GM21619 (cell line): Measurements from ENCODE around the gene WASL.
A peak's percentile ranks its signal among the peaks of the same experiment; 100 is the strongest.
"Not testable (repeated sequence)": the region's sequence is repeated elsewhere in the genome, so short reads cannot be mapped to it uniquely, and the experiment has no call there.

Source experiments
- ATAC-seq: cut with Tn5 transposase; IDR thresholded peaks from one replicate; pipeline ENCODE4 v1.9.1; 2021; ENCODE audit not compliant: unreplicated experiment

WASL gene

DNA sequence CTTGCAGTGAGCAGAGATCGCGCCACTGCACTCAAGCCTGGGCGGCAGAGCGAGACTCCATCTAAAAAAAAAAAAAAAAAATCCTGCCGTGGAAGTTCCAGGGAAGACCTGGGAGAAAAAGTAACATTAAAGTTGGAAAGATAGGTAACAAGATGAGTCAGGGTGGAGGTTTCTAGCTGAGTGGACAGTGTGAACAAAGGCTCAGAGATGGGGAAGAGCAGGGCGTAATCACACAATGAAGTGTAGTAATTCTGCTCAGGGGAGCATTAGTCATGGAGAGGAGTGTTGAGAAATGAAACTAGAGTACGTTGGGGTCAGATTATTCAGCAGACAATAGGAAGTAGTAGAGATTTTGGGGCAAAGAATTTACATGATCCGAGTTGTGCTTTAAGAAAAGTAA lies 21.6 kb upstream of the WASL start:
- ATAC-seq: peak; percentile 96

DNA sequence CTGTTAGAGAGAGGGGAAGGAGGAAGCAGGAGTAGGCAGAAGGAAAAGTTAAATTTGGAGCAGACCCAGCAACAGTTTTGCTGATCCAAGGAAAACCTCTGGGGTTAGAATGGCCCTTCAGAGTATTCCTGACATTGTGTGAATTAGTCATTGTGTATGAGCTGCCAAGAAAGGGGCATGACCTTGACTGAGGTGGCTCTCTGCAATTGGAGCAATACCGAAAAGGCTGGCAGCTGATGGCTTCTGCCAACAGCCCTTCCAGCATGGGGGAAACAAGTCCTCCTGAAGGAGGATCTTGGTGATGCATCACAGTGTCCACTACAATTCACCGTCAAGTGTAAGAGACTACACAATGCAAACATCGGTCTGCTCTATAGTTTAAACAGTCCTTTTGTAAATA lies 20.6 kb upstream of the WASL start:
- no peak for ATAC-seq

DNA sequence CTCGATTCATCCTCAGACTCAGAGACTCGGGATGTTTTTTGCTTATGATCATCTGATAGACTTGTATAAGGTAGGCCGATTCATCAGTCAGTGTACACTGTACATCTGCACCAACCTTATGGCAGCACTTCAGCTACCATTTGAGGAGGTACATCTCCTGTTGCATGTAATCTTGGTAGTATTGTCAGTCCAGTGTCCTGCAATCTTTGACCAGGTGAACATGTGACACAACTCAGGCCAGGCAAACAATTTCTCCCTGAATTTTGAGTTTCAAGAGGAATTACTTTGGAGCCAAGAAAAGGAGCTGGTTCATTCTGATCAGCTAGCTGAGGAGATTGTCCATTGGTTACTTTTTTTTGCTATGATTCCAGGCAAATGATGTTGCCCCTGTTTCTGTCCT lies 19.7 kb upstream of the WASL start:
- no peak for ATAC-seq

DNA sequence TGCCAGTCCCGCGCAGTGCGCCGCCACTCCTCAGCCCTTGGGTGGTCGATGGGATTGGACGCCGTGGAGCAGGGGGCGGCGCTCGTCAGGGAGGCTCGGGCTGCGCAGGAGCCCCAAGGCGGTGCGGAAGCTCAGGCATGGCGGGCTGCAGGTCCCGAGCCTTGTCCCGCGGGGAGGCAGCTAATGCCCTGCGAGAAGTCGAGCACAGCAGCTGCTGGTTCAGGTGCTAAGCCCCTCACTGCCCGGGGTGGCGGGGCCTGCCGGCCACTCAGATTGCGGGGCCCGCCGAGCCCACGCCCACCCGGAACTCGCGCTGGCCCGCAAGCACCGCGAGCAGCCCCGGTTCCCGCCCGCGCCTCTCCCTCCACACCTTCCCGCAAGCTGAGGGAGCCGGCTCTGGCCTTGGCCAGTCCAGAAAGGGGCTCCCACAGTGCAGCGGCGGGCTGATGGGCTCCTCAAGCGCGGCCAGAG lies 14.4 kb upstream of the WASL start:
- no peak for ATAC-seq

DNA sequence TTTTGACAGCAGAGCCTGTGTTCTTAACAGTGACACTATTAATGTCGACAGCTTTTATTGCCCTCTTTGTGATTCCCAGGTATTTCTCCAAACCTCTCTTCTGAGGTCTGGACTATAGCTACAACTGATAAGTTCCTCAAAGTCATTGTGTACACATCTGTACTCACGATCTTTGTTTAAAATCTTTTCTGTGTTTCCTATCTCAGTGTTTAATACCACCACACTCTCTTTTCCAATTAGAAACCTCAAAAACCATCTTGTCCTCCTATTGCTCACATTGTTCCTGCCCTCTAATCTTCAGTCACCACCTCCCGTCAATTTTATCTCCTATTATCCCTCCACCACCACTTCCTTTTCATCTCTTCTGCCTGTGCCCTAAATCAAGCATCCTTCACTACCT lies 12.9 kb upstream of the WASL start:
- no peak for ATAC-seq

DNA sequence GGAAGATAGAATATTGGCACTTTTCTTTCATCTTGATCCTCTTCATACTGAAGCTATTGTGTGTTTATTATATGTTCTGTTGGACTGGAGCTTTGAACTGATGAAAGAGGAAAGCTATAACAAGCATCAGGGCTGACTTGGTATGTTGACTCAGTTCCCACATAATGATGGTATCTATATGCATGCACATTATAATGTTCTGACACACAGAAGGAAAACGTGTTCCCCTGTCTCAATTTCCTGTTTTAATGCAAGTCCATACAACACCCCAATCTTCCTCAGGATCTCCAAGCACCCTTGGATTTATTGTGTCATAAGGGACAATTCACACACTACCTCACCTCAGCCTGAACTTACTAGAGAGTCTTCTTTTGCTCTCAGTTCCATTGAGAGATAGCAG lies 8.3 kb upstream of the WASL start:
- ATAC-seq: no peak

DNA sequence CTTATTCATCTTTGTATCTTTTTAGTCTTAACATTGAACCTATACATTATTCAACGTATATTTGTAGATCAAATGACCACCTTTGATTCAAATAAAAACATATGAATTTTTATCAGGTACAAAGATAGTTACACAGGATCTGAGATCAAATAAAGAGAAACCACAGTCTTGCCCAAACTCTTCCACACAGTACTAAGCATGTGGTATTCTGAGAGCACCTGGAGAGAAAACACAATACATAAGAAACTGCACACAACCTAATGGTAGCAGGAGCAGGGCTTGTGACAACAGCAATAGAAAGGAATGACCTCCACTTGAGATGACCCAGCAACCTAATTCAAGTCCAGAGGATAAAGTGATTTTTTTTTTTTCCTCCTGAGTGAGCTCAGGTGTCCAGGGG lies 6.5 kb upstream of the WASL start:
- ATAC-seq: no peak

DNA sequence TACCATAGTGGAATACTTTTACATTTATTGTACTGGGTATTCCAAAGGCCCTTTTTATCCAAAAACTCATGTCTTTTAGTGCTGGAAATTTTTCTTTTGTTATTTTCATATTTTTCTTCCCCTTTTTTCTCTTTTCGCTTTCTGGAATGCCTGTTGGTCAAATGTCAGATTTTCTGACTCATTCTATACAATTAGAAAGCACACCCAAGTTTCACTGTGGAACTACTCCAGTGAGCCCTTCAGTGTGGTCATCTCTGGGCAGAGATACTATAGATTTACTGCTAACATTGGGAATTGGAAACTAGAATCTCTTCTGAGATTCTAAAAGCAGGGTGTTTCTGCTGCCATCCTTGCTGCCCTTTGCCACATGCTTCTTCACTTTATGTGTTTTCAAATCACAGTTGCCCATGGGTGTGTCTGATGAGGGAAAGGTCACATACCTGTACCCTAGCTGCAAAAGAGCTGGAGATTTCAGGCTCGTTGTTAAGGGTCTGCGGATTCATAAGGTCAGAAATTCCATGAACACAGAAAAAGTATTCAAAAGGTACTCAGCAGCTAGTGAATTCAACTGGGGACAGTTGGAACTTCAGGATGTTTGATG lies 5.6 kb upstream of the WASL start:
- no peak for ATAC-seq

DNA sequence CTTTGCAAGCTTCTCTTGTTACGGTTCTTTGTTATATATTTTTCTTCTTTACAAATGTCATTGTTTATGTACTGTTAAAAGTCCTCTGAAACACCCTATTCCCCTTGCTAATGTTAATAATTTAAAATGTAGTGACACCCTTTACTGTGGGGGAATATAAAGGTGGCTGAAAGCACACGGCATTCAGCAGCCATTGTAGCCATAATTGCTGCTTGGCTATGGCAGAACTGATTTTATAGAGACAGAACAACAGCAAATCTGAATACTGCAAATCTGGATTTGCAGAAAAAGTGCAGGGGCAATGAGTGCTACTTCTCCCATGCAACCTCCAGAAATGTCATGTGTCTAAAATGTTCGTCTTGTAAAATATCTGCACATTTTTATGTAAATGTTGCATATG lies 3.7 kb upstream of the WASL start:
- no peak for ATAC-seq

DNA sequence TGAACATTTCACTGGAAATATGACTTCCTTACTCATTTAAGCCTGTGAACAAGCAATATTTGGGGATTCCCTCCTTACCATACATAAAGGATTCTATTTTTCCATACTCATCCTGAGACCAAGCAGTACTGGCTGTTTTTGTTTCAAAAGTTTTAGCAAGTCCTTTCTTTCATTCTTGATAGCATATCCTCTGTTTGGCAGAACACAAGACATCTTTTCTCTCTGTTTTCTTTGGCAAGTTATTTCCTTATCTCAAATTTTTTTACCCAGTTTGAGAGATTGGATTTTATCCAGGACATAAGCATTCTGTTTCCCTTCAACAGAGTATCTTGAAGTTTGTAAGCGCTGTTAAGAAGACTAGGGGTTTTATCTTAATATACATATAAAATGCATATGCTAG lies 3.0 kb upstream of the WASL start:
- ATAC-seq: no peak

DNA sequence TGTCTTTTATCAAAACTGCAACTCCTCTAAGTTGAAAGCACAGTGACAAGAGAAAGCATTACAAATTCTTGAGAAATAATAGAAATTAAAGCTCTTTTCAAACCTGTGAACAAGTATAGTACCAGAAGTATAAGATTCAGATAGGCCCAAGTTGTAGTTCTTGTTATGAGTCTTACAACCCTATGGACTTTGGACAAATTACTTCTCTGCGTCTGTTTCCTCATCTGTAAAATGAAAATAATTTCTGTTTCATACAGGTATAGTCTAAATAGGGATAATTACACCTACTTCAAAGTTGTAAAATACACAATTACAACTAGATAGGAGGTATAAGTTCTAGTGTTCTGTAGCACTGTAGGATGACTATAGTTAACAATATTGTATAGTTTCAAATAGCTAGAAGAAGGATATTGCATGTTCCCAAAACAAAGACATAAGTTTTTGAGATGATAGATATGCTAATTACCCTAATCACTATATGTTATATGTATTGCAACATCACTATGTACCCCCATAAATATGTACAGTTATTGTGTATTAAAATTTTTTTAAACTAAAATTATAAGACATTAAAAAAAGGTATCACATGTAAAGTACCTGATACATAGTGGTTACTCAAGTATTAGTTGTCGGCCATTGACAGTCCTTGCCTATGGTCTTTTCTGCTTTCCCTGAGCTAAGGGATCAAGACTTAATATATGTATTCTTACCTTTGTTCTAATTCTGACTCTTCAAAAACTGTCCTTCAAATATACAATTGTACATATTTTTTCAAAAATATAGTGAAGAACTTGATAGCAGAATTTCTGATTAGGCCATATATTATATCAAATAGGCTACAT lies 1.8 kb upstream of the WASL start:
- ATAC-seq: no peak

DNA sequence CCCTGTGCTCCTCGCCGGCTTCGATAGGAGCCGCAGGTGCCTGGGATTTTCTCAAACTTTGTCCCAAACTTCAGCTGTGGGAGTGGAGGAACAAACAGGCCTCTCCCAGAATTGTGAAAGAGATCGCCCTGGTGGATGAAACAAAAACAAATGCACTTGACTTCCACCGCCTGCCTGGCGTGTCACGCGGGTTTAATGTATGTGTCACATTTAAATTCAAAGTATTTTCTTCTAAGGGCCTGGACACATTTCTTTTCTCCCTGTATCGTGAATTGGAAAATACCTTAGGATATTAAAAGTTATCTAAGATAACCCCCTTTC lies 694 bp upstream of the WASL start:
- peak; percentile 21 for ATAC-seq

DNA sequence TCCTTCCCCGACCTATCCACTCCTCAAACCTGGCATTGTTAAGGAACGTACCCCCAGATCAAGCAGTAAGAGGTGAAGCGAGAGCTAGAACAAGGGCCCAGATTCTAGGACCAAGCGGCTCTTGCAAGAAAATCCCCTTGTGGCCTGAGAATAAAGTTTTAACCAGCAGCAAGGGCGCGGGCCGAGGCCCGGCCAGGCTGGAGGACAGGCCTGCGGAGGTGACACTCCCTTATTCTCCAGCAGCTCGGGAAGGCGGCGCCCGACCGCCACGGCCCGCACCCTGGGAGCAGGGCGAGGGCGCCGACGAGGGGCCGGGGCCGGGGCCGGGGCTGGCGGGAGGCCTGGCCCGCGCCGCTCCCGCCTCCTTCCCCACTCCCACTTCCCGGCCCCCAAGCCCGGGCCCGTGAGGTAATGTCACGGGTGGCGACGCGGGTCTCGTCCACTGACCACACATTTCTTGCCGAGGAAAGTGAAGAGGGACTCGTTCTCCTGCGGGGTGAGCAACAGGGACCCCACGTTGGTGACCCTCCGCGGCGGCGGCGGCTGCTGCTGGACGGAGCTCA lies 551 bp downstream of the WASL start:
- peak; percentile 14 for ATAC-seq

DNA sequence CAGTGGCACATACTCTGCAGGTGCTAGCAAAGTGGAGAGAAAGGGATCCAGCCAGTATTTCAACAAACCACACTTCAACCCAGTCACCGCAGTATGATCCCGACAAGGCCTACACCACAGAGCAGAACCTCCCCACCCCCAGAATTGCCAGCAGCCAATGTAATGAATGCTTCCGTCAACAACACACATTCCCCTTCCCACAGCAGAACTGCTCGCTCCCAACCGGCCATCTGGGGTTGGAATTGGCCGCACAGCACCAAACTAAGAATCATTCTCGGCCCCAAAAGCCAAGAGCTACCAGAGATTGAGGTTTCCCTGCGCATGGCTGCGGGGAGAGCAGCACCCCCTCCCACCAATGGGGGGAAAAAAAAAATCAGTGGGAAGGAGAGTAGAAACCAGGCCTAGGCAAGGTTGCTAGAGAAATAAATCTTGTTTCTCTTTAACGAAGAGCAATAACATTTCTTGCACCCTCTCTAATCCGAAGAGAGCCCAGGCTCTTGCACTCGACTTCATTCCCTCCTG lies 1.1 kb downstream of the WASL start:
- ATAC-seq: no peak

DNA sequence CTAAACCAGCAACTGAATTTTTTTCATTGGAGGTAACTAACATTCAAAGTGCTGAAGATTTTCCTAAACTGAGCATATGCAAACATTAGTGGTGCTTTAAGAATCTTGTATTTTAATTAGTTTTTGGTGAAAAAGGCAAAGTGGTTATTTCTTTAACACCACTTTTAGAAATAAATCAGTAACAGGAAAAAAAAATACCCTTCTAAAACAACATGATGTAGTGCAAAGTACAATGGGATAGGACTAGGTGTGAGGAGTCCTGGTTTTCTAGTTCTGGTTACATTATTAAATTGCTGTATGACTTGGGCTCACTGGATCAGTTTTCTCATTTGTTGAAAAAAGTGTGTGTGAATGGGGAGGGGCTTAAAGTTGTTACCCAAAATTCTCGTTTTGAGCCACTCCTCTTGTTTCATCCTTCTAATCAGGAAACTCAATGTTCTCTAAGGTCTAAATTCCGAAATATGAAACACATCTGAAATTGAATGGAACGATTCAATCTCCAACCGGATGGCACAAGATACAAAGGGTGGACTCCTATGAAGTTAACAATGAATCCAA lies 1.8 kb downstream of the WASL start:
- no peak for ATAC-seq

DNA sequence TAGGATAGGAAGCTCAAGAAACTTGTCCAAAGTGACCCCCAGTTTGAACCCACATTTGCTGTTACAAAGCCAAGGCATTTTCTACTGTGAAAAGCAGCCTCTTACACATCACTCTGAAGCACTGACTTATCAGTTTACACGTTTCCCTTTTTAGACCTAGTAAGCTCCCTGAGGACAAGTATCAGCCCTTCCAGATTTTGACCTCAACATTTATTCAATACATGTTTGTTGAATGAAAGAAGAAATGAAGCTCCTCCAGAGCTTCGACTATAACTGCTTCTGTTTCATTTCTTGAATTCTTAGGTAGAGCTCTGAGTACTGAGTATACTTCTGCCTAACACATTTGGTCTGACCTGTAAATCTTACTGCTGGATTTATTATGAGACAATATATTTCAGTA lies 2.7 kb downstream of the WASL start:
- ATAC-seq: no peak

DNA sequence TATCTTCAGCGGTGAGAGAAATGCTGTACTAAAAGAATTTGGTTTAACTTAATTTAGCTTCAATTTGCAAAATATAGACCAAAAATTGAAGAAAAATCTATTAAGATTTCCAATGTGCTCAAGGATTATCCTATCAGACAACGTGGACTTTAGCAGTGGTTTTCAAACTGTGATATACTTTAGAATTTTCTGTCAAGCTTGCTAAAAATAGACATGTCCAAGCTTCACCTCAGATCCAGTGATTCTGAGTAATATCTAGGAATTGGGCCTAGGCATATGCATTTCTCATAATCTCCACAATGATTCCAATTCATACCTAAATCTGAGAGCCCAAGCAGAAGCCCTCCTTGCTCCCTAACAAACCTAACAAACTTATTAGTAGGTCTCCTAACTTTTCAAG lies 3.4 kb downstream of the WASL start:
- ATAC-seq: no peak

DNA sequence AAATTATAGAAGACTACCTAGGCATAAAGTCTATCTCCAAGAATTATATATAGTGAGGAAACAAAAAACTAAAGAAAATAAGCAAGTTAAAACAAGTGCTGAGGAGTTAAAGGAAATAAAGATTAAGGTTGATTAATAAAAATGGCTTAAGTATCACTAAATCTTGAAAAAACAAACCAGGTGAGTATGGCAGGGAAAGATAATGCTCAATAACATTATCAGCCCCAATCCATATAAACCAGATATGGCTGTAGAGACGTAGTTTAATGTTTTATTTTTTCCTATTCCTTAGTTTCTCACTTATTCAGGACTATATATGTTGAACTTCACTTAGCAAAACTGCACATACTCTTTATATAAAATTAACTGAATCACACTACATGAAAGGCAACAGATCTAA lies 4.4 kb downstream of the WASL start:
- no peak for ATAC-seq

DNA sequence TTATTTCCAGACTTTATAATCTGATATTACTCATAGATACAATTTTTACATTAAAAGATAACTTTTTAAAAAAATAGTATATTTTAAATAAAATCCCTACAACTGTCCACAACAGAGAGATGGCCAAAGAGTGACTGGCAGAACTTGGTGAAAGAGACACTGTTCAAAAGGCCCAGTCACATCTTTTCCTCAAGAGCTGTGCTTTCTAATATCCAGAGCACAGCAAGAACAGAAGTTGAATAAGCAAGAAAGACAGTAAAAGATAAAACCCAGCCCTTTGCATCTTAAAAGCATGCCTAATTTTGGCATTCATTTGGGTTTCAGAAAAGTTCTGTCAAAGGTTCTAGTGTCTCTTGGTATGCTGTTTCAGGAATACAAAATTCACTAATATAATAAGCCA lies 6.9 kb downstream of the WASL start:
- no peak for ATAC-seq

DNA sequence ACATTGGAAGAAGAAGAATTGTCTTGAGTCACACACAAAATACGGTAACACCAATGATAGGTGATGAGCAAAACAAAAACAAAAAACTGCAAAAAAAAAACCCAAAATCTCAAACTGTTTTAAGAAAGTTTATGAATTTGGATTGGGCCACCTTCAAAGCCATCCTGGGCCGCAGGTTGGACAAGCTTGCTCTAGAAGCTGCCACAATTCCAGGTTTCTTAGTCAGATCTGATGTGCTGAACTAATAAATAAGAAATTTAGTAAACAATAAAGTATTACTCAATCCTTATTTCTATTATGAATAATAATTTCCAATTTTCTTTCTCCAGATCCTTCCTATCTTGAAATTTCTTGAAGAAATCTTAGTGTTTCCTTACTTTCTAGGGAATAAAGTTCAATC lies 10.0 kb downstream of the WASL start:
- no peak for ATAC-seq

DNA sequence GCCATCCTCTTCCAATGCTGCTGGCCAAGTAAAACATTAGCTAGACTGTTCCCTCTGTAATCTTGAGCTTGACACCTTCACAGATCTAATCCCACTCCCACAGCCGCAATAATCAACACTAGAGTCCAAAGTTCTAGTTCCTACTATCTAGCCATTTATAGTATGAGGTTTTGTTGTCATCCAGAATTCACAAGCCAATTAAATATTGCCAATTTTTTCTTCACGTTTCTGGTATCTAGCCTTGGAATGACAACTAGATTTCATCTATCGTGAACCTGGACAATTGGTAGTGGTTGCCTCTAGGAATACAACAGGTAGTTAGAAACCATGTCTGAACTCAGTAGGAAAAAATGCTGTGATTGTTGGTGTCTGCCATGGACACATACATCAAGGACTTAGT lies 10.4 kb downstream of the WASL start:
- no peak for ATAC-seq

DNA sequence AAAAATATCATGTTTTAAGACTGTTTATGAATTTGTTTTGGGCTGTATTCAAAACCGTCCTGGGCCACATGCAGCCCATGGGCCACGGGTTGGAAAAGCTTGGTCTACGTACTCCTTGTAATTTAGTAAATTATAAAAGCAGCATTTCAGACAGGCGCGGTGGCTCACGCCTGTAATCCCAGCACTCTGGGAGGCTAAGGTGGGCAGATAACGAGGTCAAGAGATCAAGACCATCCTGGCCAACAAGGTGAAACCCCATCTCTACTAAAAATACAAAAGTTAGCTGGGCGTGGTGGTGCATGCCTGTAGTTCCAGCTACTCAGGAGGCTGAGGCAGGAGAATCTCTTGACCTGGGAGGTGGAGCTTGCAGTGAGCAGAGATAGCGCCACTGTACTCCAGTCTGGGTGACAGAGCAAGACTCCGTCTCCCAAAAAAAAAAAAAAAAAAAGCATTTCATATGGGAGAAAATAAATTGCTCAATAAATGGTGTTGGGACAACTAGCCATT lies 11.6 kb downstream of the WASL start:
- ATAC-seq: not testable (repeated sequence)
